BLaER1 (cell line): Measurements from ENCODE around the gene TMEM72.

ENCODE experiments used
- H3K27ac ChIP-seq: shearing (Covaris generic); formaldehyde crosslinking; 2 replicates; pipeline ENCODE4 v1.8.1; 2022
- H3K27me3 ChIP-seq: shearing (Covaris generic); formaldehyde crosslinking; 2 replicates; pipeline ENCODE4 v1.8.1; 2022
- H3K36me3 ChIP-seq: shearing (Covaris generic); formaldehyde crosslinking; 2 replicates; pipeline ENCODE4 v1.8.1; 2022
- H3K4me1 ChIP-seq: shearing (Covaris generic); formaldehyde crosslinking; 2 replicates; pipeline ENCODE4 v1.8.1; 2022
- H3K4me2 ChIP-seq: shearing (Covaris generic); formaldehyde crosslinking; 2 replicates; pipeline ENCODE4 v1.8.1; 2022
- H3K4me3 ChIP-seq: shearing (Covaris generic); formaldehyde crosslinking; 2 replicates; pipeline ENCODE4 v1.8.1; 2022
- H3K9ac ChIP-seq: shearing (Covaris generic); formaldehyde crosslinking; 2 replicates; pipeline ENCODE4 v1.8.1; 2022
- H3K9me3 ChIP-seq: shearing (Covaris generic); formaldehyde crosslinking; 2 replicates; pipeline ENCODE4 v1.8.1; 2022
- H4K20me1 ChIP-seq: shearing (Covaris generic); formaldehyde crosslinking; 2 replicates; pipeline ENCODE4 v1.8.1; 2022
- Cebpa-rat ChIP-seq: shearing (Covaris generic); IDR thresholded peaks from 2 replicates; pipeline ENCODE4 v1.8.1; 2022

TMEM72 gene

DNA sequence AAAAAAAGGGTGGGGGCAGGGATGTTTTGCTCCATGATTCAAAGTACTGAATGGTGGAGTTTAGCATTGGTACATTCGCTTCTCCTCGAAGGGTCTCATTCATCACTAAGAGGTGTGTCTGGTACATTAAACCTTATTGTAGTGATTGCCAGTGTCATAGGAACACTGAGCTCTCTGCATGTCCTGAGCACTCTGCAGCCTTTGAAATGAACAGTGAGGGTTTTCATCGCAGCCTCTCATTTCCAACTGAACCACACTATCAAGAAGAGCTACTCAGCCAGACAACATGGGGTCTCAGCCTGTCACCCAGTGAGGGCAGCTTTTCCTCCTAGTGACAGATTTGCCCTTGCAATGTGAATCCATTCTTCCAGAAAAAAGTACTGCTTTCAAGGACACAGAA lies 75.0 kb downstream of the TMEM72 start:
- Histone ChIP-seq H3K36me3 (peaks cover 17% of the 10 kb centered on the region; the same call in 1 of the 2 replicates), H3K4me1 (peaks cover 69% of the 10 kb centered on the region), H3K9me3 (no peaks in the 10 kb centered on the region), H4K20me1 (no peaks in the 10 kb centered on the region), H3K4me2 (no peak overlapping the region), H3K27ac (no peak overlapping the region), H3K4me3 (no peak overlapping the region), H3K9ac (no peak overlapping the region), H3K27me3 (no peaks in the 10 kb centered on the region)
- TF ChIP-seq Cebpa-rat = no peak
